GM18868 (cell line): ENCODE data around the gene B4GALNT4.
"Not testable (repeated sequence)": the region's sequence is repeated elsewhere in the genome, so short reads cannot be mapped to it uniquely, and the experiment has no call there.

Experiments
- ATAC-seq: cut with Tn5 transposase; IDR thresholded peaks from one replicate; pipeline ENCODE4 v1.9.1; 2021; ENCODE audit warnings: mild to moderate bottlenecking, moderate library complexity; ENCODE audit not compliant: unreplicated experiment

Gene B4GALNT4

GRCh38 chr11:391117-392017 is 22.1 kb downstream of the B4GALNT4 start:
- no peak for ATAC-seq

- ATAC-seq, result no peak
Observed at GRCh38 chr11:392102-392777, 22.9 kb downstream of the B4GALNT4 start.

GRCh38 chr11:393219-394033 is 24.1 kb downstream of the B4GALNT4 start:
- no peak for ATAC-seq

- no peak for ATAC-seq
Observed at GRCh38 chr11:394034-394857, 24.9 kb downstream of the B4GALNT4 start, which contains the start of gene PKP3. TSS of gene PKP3 (plus strand) at chr11:394209. CDS start at chr11:394293, 84 bp downstream.

GRCh38 chr11:394858-395655 is 25.8 kb downstream of the B4GALNT4 start:
- ATAC-seq, result no peak

GRCh38 chr11:395866-396265 is 26.6 kb downstream of the B4GALNT4 start:
- no peak for ATAC-seq

- ATAC-seq, result no peak
Observed at GRCh38 chr11:396511-396947, 27.2 kb downstream of the B4GALNT4 start.

GRCh38 chr11:396948-397548 is 27.7 kb downstream of the B4GALNT4 start:
- ATAC-seq, result peak; percentile 52

- no peak for ATAC-seq
Observed at GRCh38 chr11:398826-399225, 29.5 kb downstream of the B4GALNT4 start.

- no peak for ATAC-seq
Observed at GRCh38 chr11:399731-400211, 30.5 kb downstream of the B4GALNT4 start.

GRCh38 chr11:400241-400689 is 31.0 kb downstream of the B4GALNT4 start:
- no peak for ATAC-seq

- not testable (repeated sequence) for ATAC-seq
Observed at GRCh38 chr11:401196-401595, 31.9 kb downstream of the B4GALNT4 start.

- ATAC-seq, result no peak
Observed at GRCh38 chr11:403021-403760, 33.9 kb downstream of the B4GALNT4 start.

GRCh38 chr11:403761-404431 is 34.6 kb downstream of the B4GALNT4 start:
- no peak for ATAC-seq

GRCh38 chr11:404551-405264 is 35.4 kb downstream of the B4GALNT4 start:
- ATAC-seq, result no peak

- no peak for ATAC-seq
Observed at GRCh38 chr11:405323-405953, 36.1 kb downstream of the B4GALNT4 start.
